Measurements from ENCODE around the gene FAM13B. TPM values are rescaled to one million over a fixed set of nuclear protein-coding genes. Genes with fewer than 3 reads are reported as not detected.

Gene FAM13B
- total RNA-seq, 1 donor from 2014 or later: 11.6 TPM

- no peak for DNase-seq (ENCODE audit: low read depth in 2 of 2)
These were observed 131.7 kb downstream of the FAM13B start for GRCh38 chr5:137901011-137901817.

- DNase-seq (ENCODE audit: low read depth in 2 of 2): no peak
These were observed 133.4 kb downstream of the FAM13B start for GRCh38 chr5:137899493-137899892.

GRCh38 chr5:137896560-137896959, 136.3 kb downstream of the FAM13B start:
- peak in 1 of 2 donors; percentile 59 for DNase-seq (ENCODE audit: low read depth in 2 of 2)

GRCh38 chr5:137894586-137894985, 138.3 kb downstream of the FAM13B start:
- peak in 1 of 2 donors; percentile 42 for DNase-seq (ENCODE audit: low read depth in 2 of 2)

- no peak for DNase-seq (ENCODE audit: low read depth in 2 of 2)
These were observed 141.0 kb downstream of the FAM13B start for GRCh38 chr5:137891849-137892248.

GRCh38 chr5:137890845-137891244, 142.0 kb downstream of the FAM13B start:
- no peak for DNase-seq (ENCODE audit: low read depth in 2 of 2)

GRCh38 chr5:137888863-137889759, 143.8 kb downstream of the FAM13B start, which contains the start of gene PKD2L2:
PKD2L2 (plus strand) TSS chr5:137889457; CDS start chr5:137889492, 35 bp downstream.
- peak; percentile 61 to 83 for DNase-seq (ENCODE audit: low read depth in 2 of 2)

- DNase-seq (ENCODE audit: low read depth in 2 of 2): no peak
These were observed 144.4 kb downstream of the FAM13B start for GRCh38 chr5:137888466-137888862.

Other genes with a start within 250 kb of the FAM13B start
- not detected in 2 replicates for gene MYOT, start 165.2 kb downstream of the FAM13B start, total RNA-seq
- not detected in 2 replicates for gene PKD2L2, start 143.6 kb downstream of the FAM13B start, total RNA-seq
- not detected in 2 replicates for gene WNT8A, start 51.0 kb upstream of the FAM13B start, total RNA-seq
- 1.8 and 1.9 TPM in 2 replicates for gene NME5, start 106.3 kb upstream of the FAM13B start, total RNA-seq
- gene BRD8, start 145.6 kb upstream of the FAM13B start, total RNA-seq: 20.2 and 22.9 TPM in 2 replicates
- gene KIF20A, start 146.0 kb upstream of the FAM13B start, total RNA-seq: 22.4 and 52.5 TPM in 2 replicates
- gene CDC23, start 180.2 kb upstream of the FAM13B start, total RNA-seq: 28.5 and 29.7 TPM in 2 replicates
- not detected in 2 replicates for gene GFRA3, start 241.5 kb upstream of the FAM13B start, total RNA-seq

Data from dermis microvascular lymphatic vessel endothelial cell (primary cell).